ENCODE results near the gene KATNIP.
"Not testable (repeated sequence)": the region's sequence is repeated elsewhere in the genome, so short reads cannot be mapped to it uniquely, and the experiment has no call there.

The KATNIP gene

DNA sequence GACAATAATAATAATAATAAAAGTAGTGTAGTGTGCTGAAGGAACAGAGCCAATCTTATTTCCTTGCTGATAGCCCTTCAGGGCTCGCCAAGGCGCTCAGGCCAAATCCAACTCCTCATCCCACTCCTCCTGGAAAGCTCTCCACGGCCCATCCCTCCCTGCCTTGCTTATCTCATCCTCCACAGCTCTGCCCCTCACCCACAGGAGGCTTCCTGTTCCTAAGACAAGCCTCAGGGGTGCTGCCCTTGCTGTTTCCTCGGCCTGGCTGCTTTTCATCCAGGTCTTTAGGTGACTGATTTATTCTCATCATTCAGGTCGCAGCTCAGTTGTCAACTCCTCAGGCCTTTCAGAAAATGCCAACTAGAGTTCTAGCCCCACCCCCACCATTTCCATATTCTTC is 11.4 kb upstream of the KATNIP start:
- DNase-seq: no peak

- DNase-seq: no peak
Observed at GRCh38 chr16:27539120-27539519, 10.8 kb upstream of the KATNIP start.

GRCh38 chr16:27539636-27540035 is 10.3 kb upstream of the KATNIP start:
- no peak for DNase-seq

DNA sequence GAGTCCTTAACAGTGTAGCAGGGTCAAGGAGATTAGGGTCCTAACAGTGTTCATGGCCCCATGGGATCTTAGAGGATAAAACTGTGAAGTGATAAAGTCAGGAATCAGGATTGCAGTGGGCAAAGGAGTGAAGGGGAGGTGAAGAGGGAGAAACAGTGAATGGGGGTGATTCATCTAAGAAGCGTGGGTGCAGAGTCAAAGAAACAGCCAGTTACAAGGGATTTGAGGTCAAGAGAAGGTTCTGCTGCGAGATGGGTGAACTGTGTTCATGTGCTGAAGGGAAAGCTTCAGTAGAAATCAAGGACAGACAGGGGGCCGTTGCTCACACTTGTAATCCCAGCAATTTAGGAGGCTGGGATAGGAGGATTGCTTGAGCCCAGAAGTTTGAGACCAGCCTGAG is 6.1 kb upstream of the KATNIP start:
- no peak for DNase-seq

GRCh38 chr16:27544671-27545070 is 5.3 kb upstream of the KATNIP start:
- DNase-seq: no peak

DNA sequence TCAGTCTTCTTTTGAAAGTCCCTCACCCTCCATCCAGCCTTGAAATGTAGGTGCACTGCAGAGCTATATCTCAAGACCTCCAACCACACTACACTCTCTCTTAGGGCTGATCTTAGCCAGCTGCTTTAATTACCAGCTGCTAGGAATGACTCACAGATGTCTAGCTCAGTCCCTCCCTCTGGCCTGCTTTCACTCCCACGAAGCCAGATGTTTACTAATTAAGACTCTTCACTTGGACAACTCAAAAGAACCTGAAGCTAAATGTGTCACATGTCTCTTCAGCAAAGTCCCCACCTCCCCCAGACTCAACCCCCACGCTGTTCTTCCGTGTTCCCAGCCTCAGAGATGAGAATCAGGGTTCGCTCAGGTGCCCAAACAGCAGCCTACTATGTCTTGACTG is 2.8 kb upstream of the KATNIP start:
- peak; percentile 55 for DNase-seq

- DNase-seq: no peak
Observed at GRCh38 chr16:27547851-27548250, 2.1 kb upstream of the KATNIP start.

- DNase-seq: no peak
Observed at GRCh38 chr16:27549464-27549745, 539 bp upstream of the KATNIP start.

GRCh38 chr16:27550582-27550920 is 607 bp downstream of the KATNIP start:
- DNase-seq: no peak

GRCh38 chr16:27551036-27551435 is 1.1 kb downstream of the KATNIP start:
- DNase-seq: peak; percentile 20

- no peak for DNase-seq
Observed at GRCh38 chr16:27556471-27556870, 6.5 kb downstream of the KATNIP start.

- no peak for DNase-seq
Observed at GRCh38 chr16:27558434-27558833, 8.5 kb downstream of the KATNIP start.

DNA sequence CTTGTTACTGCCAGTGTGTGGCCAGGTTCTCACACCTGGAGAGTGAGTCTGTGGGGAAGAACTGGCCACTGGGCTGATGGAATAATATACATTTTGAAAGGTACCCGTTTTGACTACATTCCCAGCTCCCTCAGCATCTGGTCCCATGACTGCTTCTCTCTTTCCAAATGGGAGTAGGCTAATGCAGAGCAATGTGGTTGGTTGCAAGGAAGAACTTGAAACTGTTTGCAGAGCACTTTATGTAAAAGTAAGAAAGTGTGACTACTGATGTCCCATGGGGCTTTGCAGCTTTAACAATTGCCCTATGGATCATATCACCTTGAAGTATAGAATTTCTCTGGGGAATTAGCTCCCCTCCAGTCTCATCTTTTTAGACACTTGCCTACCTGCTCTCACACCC is 9.0 kb downstream of the KATNIP start:
- no peak for DNase-seq

GRCh38 chr16:27561216-27561615 is 11.3 kb downstream of the KATNIP start:
- DNase-seq: no peak

- no peak for DNase-seq
Observed at GRCh38 chr16:27564224-27564623, 14.3 kb downstream of the KATNIP start.

- no peak for DNase-seq
Observed at GRCh38 chr16:27566417-27566816, 16.5 kb downstream of the KATNIP start.

DNA sequence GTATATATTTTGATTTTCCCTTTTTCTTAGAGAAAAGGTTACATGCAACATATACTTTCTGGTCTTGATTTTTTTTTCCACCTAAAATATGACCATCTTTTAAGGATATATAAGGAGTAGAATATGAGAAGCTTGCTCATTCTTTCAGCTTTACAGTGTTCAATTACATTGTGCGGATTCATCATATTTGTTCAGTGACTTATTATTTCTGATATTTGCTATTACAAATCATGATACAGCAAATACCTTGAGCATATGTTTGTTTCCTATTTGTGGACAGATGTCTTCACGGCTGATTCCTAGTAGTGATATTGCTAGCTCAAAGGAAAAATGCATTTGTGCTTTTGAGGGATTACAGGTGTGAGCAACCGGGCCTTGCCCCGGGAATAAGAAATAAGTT is 18.1 kb downstream of the KATNIP start:
- no peak for DNase-seq

DNA sequence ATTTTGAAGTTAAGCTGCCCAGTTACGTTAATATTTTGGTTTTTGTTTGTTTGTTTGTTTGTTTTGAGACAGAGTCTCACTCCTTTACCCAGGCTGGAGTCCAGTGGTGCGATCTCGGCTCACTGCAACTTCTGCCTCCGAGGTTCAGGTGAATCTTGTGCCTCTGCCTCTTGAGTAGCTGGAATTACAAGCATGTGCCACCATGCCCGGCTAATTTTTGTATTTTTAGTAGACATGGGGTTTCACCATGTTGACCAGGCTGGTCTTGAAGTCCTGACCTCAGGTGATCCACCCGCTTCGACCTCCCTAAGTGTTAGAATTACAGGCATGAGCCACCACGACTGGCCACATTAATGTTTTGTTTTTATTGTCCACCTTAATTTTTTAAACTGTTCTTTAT is 21.0 kb downstream of the KATNIP start:
- DNase-seq: not testable (repeated sequence)

DNA sequence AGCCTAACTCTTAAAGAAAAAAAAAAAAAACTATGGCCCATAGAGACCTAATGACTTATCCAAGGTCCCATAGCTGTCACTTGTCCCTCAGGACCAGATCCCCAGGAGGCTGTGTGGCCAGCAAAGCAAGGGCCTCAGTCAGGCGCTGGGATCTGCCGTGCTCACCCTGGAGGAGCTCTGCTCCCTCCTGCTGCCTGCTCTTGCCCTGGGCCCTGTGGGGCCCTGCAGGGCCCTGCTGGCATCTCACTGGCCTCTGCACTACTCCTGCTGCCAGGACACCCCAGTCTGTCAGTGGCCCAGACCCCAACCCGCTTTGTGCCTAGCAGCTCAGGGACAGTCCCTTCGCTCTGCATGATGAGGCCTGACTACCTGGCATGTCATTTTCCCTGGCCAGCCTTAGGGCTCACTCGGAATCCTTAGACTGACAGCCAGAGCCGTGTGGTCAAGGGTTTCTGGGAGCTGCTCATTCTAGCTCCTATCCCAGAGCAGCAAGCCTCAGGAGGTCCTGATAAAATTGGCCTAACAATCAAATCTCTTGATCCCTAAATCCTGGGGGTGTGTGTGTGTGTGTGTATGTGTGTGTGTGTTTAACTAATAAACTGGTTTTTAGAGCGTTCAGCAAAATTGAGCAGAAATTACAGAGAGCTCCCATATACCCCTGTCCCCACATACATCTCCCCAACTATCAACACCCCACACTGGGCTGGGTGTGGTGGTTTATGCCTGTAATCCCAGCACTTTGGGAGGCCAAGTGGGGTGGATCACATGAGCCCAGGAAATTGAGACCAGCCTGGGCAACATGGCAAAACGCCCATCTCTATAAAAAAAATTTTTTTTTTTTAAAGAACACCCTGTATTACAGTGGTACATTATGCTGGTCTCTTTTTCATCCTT is 21.7 kb downstream of the KATNIP start:
- no peak for DNase-seq

DNA sequence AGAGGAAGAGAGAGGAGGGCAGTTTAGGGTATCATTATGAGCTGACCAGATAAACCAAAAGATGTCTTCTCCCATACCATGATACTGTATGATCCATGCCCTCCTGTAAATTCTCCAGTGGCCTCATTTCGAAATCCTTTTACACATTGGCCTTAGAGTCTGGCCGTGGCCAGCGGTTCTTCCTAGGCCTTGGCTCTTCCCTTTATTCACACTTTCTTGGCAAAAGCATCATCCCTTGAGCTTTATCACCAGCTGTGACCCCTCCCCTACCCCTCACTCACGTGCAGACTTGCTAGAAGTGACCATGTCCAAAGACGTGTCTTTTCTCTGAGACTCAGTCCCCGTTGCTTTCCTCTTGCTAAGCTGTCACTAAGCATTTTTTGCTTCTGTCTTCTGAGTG is 22.8 kb downstream of the KATNIP start:
- DNase-seq: no peak

- DNase-seq: no peak
Observed at GRCh38 chr16:27576729-27577128, 26.8 kb downstream of the KATNIP start.

DNA sequence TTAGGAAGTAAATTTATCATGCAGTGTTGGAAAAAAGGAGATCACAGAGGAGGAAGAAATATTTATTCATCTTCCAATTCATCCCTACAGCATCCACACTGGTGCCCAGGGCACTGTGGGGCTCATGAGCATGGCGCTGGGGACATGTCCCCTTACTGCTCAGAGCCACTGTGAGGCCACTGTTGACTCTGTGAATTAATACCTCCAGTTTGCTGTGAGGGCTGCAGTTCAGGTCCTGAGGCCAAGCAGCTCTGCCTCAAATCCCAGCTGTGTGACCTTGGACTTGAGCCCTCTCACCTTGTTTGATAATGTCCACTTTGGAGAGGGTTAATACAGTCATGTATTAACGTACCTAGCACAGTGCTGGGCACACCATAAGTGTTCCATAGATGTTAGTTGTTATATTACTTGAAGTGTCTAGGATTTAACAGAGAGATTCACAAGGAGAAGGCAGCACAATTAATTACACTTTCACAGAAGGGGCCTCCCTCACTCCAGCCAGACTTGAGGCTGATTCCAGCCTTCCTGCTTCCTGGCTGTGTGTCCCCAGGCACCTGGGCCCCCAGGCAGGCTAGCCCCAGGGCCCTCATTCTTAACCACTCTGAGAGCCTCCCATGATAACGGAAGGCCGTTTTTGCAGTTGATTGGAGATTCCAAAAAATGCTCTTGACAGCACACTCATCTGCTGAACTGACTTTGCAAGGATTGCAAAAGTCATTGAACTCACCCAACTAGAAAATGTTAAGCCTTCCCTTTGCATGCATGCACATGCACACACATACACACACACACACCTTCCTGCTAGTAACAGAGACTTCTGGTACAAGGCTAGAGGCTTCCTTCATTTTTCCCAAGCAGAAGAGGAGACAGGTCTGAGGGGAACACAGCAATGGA is 29.4 kb downstream of the KATNIP start:
- DNase-seq: no peak

GRCh38 chr16:27582883-27583282 is 32.9 kb downstream of the KATNIP start:
- DNase-seq: no peak

DNA sequence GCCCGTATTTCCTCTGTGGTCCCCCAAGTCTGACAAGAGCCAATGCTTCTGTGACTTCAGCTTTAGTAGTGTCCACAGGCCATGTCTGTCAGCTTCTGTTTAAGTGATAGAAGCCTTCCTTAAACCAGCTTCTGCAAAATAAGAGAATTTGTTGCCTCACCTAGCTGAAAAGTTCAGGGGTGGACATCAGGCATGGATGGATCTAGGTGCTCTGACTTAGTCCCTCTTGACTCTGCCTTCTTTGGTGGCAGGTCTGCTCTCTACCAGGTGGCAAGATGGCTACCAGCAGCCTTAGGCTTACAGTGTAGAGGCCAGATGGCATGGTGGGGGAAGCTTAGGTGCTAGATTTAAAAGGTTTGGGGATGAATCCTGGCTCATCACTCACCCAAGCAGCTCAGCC is 33.7 kb downstream of the KATNIP start:
- DNase-seq: no peak

Data from fibroblast of skin of scalp (primary cell).